Measurements from ENCODE around the gene NCOA7.

NCOA7 gene

GRCh38 chr6:125854355-125854754 lies 63.6 kb downstream of the NCOA7 start:
- Histone ChIP-seq H3K4me2 (ENCODE audit: low read depth, low read length, poor library complexity, severe bottlenecking) (no peak overlapping the region), H3K36me3 (ENCODE audit: low read length) (peaks cover 7% of the 10 kb centered on the region; the same call in 1 of the 2 replicates), H3K4me3 (ENCODE audit: insufficient read depth, low read length, poor library complexity, severe bottlenecking) (no peak overlapping the region), H3K79me2 (ENCODE audit: insufficient read depth, low read length) (peaks cover 63% of the 10 kb centered on the region), H3K9me2 (replicated peaks; ENCODE audit: insufficient read depth, low read length) (no peaks in the 10 kb centered on the region), H3K27me3 (ENCODE audit: low read length) (no peaks in the 10 kb centered on the region), H3K27ac (ENCODE audit: low read depth, low read length) (no peak overlapping the region), H3F3A (ENCODE audit: insufficient read depth) (peaks cover 4% of the 10 kb centered on the region; the same call in 1 of the 2 replicates), H2AFZ (ENCODE audit: low read depth, low read length, severe bottlenecking) (no peak overlapping the region), H4K20me1 (ENCODE audit: low read depth, low read length) (0 out of 2 replicates have a peak, but pooled peaks cover 9% of the 10 kb centered on the region), H3K9me3 (ENCODE audit: insufficient read depth, low read length) (no peaks in the 10 kb centered on the region), H3K9ac (ENCODE audit: low read length) (no peak overlapping the region)
- TF ChIP-seq EZH2phosphoT487 (conservative IDR thresholded peaks at IDR 0.05; ENCODE audit: low read length) (no peak), CTCF (IDR thresholded peaks at IDR 0.05; ENCODE audit: insufficient read depth, low read length, poor library complexity, severe bottlenecking) (no peak)

DNA sequence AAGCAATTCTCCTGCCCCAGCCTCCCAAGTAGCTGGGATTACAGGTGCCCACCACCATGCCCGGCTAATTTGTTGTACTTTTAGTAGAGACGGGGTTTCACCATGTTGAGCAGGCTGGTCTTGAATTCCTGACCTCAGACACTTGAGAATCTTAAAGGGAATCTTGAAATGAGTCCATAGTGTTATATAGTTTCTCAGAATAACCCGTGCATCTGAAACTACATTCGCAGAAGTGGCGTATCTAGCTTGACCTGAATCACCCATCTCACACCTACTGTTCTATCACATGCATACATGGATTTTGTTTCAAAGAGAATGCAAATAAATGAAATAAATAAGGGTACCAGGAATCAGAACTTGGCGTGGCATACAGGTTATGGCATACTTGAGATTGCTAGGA lies 65.0 kb downstream of the NCOA7 start:
- Histone ChIP-seq H3K9me2 (replicated peaks; ENCODE audit: insufficient read depth, low read length) (no peaks in the 10 kb centered on the region), H4K20me1 (ENCODE audit: low read depth, low read length) (no peaks in the 10 kb centered on the region), H3K9ac (ENCODE audit: low read length) (no peak overlapping the region), H2AFZ (ENCODE audit: low read depth, low read length, severe bottlenecking) (no peak overlapping the region), H3K27ac (ENCODE audit: low read depth, low read length) (no peak overlapping the region), H3K4me2 (ENCODE audit: low read depth, low read length, poor library complexity, severe bottlenecking) (no peak overlapping the region), H3K27me3 (ENCODE audit: low read length) (no peaks in the 10 kb centered on the region), H3K4me3 (ENCODE audit: insufficient read depth, low read length, poor library complexity, severe bottlenecking) (no peak overlapping the region), H3K79me2 (ENCODE audit: insufficient read depth, low read length) (peaks cover 55% of the 10 kb centered on the region), H3K9me3 (ENCODE audit: insufficient read depth, low read length) (no peaks in the 10 kb centered on the region), H3F3A (ENCODE audit: insufficient read depth) (no peaks in the 10 kb centered on the region; the same call in 1 of the 2 replicates), H3K36me3 (ENCODE audit: low read length) (peaks cover 7% of the 10 kb centered on the region; the same call in 1 of the 2 replicates)
- TF ChIP-seq CTCF (IDR thresholded peaks at IDR 0.05; ENCODE audit: insufficient read depth, low read length, poor library complexity, severe bottlenecking) (no peak), EZH2phosphoT487 (conservative IDR thresholded peaks at IDR 0.05; ENCODE audit: low read length) (no peak)

DNA sequence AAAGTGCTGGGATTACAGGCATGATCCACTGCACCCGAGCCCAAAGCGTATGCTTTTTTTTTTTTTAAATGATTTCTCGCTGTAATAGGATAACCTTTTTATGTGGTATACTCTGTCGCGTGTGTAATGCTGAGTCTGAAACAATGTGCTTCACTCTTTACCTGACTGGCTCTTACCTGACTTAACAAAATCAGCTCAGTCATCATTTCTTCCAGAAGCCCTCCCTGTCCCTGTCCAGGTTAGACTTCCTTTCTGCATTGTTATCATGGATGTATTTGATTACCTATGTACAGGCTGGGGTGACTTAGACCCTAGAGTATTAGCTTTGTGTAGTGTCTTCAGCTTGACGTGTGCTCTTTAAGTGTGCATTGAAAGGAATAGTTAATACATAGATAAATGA lies 67.1 kb downstream of the NCOA7 start:
- Histone ChIP-seq H3K79me2 (ENCODE audit: insufficient read depth, low read length) (peaks cover 36% of the 10 kb centered on the region), H2AFZ (ENCODE audit: low read depth, low read length, severe bottlenecking) (no peak overlapping the region), H3K27me3 (ENCODE audit: low read length) (no peaks in the 10 kb centered on the region), H3K9me2 (replicated peaks; ENCODE audit: insufficient read depth, low read length) (no peaks in the 10 kb centered on the region), H4K20me1 (ENCODE audit: low read depth, low read length) (no peaks in the 10 kb centered on the region), H3K27ac (ENCODE audit: low read depth, low read length) (no peak overlapping the region), H3K4me2 (ENCODE audit: low read depth, low read length, poor library complexity, severe bottlenecking) (no peak overlapping the region), H3K9me3 (ENCODE audit: insufficient read depth, low read length) (no peaks in the 10 kb centered on the region), H3K36me3 (ENCODE audit: low read length) (peaks cover 2% of the 10 kb centered on the region; the same call in 1 of the 2 replicates), H3K4me3 (ENCODE audit: insufficient read depth, low read length, poor library complexity, severe bottlenecking) (no peak overlapping the region), H3F3A (ENCODE audit: insufficient read depth) (no peaks in the 10 kb centered on the region; the same call in 1 of the 2 replicates), H3K9ac (ENCODE audit: low read length) (no peak overlapping the region)
- no peak for TF ChIP-seq CTCF (IDR thresholded peaks at IDR 0.05; ENCODE audit: insufficient read depth, low read length, poor library complexity, severe bottlenecking)
- no peak for TF ChIP-seq EZH2phosphoT487 (conservative IDR thresholded peaks at IDR 0.05; ENCODE audit: low read length)

Measured in SU-DHL-6 (cell line).